Measurements from ENCODE around the gene SLC5A10. TPM values are rescaled to one million over a fixed set of nuclear protein-coding genes. Genes with fewer than 3 reads are reported as not detected.

SLC5A10 gene
- total RNA-seq, 1 donor from 2014 or later = not detected

GRCh38 chr17:19013226-19013625 is 61.3 kb downstream of the SLC5A10 start:
- no peak overlapping the region for H3K4me3 ChIP-seq (ENCODE audit: low read depth, low read length)
- no peak for DNase-seq (ENCODE audit: low read depth)
- TF ChIP-seq, protein P1, sequence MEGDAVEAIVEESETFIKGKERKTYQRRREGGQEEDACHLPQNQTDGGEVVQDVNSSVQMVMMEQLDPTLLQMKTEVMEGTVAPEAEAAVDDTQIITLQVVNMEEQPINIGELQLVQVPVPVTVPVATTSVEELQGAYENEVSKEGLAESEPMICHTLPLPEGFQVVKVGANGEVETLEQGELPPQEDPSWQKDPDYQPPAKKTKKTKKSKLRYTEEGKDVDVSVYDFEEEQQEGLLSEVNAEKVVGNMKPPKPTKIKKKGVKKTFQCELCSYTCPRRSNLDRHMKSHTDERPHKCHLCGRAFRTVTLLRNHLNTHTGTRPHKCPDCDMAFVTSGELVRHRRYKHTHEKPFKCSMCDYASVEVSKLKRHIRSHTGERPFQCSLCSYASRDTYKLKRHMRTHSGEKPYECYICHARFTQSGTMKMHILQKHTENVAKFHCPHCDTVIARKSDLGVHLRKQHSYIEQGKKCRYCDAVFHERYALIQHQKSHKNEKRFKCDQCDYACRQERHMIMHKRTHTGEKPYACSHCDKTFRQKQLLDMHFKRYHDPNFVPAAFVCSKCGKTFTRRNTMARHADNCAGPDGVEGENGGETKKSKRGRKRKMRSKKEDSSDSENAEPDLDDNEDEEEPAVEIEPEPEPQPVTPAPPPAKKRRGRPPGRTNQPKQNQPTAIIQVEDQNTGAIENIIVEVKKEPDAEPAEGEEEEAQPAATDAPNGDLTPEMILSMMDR (conservative IDR thresholded peaks at IDR 0.05; ENCODE audit: low read depth, low read length) = no peak

DNA sequence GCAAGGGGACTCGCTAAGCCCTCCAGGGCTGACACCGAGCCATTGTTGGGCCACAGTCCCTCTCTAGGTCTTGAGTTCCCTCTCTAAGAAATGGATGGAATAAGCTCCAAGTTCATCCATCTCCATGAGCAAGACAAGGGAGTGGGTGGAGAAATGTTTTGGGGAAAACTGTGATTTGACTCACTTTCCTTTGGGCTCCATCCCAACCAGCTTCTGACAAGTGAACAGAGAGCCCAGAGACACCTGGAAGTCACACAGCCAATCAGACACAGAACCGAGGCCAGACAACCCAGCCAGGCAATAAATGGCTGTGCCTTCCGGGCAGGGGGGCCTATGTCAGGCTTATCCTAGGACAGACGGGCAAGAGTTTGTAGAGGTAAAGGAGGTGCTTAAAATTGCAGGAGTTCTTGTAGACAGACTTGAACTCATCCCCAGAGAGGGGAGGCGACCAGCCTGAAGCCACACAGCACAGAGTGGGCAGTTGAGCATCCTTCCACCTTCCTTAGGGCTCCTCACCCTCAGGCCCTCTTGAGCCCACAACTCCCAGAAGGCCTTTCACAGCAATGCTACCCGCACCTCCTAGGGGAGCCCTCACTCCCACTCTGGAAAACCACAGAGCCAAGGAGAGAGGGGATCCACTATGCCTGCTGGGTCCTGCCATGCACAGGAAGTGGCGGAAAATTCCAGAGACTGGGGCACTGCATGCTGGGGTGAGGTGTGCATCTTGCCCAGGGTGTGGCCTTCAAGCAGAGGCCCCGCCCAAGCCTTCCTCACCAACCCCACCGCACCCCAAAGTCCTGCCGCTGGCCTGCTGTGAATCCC is 62.1 kb downstream of the SLC5A10 start:
- no peak overlapping the region for H3K4me3 ChIP-seq (ENCODE audit: low read depth, low read length)
- no peak for DNase-seq (ENCODE audit: low read depth)
- TF ChIP-seq, protein P1 (conservative IDR thresholded peaks at IDR 0.05; ENCODE audit: low read depth, low read length) = no peak

- TF ChIP-seq, protein P1 (conservative IDR thresholded peaks at IDR 0.05; ENCODE audit: low read depth, low read length) = no peak
- DNase-seq (ENCODE audit: low read depth) = no peak
- no peak overlapping the region for H3K4me3 ChIP-seq (ENCODE audit: low read depth, low read length)
Observed at GRCh38 chr17:19014628-19015215, 62.8 kb downstream of the SLC5A10 start.

GRCh38 chr17:19015428-19015827 is 63.5 kb downstream of the SLC5A10 start:
- DNase-seq (ENCODE audit: low read depth) = no peak
- no peak overlapping the region for H3K4me3 ChIP-seq (ENCODE audit: low read depth, low read length)
- TF ChIP-seq, protein P1 (conservative IDR thresholded peaks at IDR 0.05; ENCODE audit: low read depth, low read length) = no peak

DNA sequence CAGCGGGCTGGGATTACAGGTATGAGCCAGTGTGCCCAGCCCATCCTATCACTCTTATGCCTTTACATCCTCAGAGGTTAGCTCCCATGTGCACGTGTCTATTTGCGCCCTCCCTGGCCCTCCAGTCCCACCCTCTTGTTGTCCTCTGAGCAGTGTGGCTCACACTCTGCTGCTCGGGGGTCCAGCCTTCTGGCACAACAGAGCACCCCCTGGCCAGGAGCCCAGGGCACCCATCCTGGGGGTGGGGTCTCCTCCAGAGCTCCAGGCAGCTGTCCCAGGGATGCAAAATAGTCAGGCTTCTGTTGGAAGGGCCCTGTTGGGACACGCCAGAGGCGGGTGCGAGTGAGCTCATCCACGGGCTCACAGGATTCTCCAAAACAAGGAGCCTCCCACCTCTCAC is 64.3 kb downstream of the SLC5A10 start:
- TF ChIP-seq, protein P1 (conservative IDR thresholded peaks at IDR 0.05; ENCODE audit: low read depth, low read length) = no peak
- no peak for DNase-seq (ENCODE audit: low read depth)

DNA sequence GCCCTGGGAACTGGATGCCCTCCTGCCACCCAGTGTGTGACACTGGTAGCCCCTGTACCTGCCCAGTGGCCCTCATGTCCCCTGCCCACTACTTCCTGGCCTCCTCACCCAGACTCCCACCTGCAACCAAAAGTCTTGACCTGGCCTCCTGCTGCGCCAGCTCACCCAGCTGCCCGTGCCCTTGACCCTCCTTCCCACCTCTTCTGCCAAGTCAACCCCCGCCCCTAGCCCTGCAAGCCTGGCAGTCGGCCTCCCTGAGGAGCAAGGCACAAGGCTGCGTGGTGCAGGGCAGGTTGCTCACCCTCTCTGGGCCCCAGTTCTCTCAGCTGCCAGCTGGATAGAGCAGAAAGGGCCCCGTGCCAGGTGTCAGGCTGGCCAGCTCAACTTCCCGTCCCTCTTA is 64.9 kb downstream of the SLC5A10 start:
- TF ChIP-seq, protein P1 (conservative IDR thresholded peaks at IDR 0.05; ENCODE audit: low read depth, low read length) = no peak
- H3K4me3 ChIP-seq (ENCODE audit: low read depth, low read length) = no peak overlapping the region
- no peak for DNase-seq (ENCODE audit: low read depth)

More for the DNA sequence above, 64.3 kb downstream of the SLC5A10 start:
- H3K4me3 ChIP-seq (ENCODE audit: low read depth, low read length) = no peak overlapping the region
